Peyer's patch (tissue), 4 donors: ENCODE measurements around the gene CNTNAP2.

Experiments used
- CTCF ChIP-seq, 6 experiments: fragments of 450-650 bp in 4 of 6; fragments of 200-600 bp in 2 of 6; sonication (generic) in 1 of 6; IDR thresholded peaks; one replicate each; pipeline ENCODE4 v1.5.1; 2017 to 2019; ENCODE audit warnings: antibody characterized with exemption in 6 of 6, mild to moderate bottlenecking in 3 of 6, moderate library complexity in 1 of 6
- POLR2A ChIP-seq, 2 donors: fragments of 450-650 bp; IDR thresholded peaks; one replicate each; pipeline ENCODE4 v1.5.1; 2017; ENCODE audit warnings: antibody characterized with exemption in 2 of 2, mild to moderate bottlenecking in 2 of 2, moderate library complexity in 2 of 2

- TF ChIP-seq POLR2A (IDR thresholded peaks at IDR 0.05) (no peak), CTCF (IDR thresholded peaks at IDR 0.05) (no peak)
Measured at GRCh38 chr7:148127374-148127773, 2010.8 kb downstream of the CNTNAP2 start.
